Activated CD4-positive, alpha-beta T cell treated with anti-CD3 and anti-CD28 coated beads for 24 hours (primary cell): Measurements from ENCODE around the gene CCNI2.
A peak's percentile ranks its signal among the peaks of the same experiment; 100 is the strongest.

Experiments
- DNase-seq, 2 donors: peaks; one replicate each; pipeline ENCODE4 v3.0.0-alpha.2; 2020; ENCODE audit warnings: low read depth in 2 of 2

CCNI2 gene

DNA sequence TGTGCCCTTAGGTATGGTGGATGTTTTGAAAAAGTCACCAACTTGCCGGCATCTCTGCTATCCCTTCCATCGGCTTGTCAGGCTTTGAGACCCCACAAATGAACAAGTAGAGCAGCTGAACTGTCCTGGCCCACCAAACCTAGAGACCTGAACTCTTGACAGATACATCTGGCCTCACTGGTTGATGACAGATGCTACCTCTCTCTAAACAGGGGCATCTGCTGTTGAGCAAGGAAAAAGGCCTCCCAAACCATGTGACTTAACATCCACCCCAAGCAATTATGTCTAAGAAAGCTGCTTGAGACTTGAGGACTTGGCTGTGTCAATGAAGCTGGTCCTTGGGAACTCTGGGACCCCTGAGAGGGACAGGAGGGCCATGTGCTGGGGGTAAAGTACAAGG is 2.3 kb downstream of the CCNI2 start:
- no peak for DNase-seq

DNA sequence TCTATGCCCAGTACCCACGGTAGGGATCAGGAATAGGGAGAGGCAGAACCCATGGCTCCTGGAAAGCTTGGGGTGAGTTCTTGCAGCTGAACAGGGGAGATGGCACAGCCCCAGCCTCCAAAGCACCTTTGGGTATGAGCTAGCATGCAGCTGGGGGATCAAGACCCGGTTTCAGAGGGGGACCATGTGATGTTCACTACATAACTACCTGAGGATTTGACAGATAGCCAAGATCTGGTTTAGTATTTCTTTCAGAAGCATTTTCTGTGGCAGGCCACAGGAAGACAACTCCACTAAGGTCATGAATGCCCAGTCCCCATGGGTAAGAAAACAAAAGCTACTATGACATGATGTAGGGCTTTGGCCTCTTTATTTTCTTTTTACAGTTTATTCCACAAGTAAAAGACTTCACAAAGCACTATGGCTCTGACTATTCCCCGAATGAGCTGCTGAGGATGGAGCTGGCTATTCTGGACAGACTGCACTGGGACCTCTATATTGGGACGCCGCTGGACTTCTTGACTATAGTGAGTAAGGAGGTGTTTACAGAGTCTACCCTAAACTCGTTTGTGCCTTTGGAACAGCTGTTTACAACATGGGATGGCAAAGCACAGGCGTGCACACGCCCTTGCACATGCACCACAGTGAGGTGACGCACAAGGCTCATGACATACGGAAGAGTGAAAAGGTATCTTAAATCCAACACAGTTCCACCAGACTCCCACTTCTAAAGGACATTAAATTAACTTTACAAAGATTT is 3.4 kb downstream of the CCNI2 start:
- DNase-seq = no peak

DNA sequence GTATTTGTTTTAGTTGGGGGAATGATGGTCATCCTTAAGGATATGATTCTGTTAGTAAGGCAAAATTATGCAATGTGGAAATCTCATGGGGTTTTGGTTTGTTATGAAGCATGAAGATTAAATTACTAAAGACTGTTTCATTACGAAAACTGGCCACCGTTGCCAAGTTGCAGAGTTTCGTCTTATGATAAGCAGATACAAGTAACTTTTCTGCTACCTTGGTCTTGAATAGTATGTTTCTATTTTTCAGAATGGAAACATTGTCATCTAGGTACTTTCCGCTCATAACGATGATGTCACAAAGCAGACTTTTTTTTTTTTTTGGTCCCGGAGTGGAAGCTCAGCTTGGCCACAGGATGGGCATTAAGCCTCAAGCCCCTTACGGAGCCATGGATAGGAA is 4.2 kb downstream of the CCNI2 start:
- peak in 1 of 2 donors; percentile 24 for DNase-seq

DNA sequence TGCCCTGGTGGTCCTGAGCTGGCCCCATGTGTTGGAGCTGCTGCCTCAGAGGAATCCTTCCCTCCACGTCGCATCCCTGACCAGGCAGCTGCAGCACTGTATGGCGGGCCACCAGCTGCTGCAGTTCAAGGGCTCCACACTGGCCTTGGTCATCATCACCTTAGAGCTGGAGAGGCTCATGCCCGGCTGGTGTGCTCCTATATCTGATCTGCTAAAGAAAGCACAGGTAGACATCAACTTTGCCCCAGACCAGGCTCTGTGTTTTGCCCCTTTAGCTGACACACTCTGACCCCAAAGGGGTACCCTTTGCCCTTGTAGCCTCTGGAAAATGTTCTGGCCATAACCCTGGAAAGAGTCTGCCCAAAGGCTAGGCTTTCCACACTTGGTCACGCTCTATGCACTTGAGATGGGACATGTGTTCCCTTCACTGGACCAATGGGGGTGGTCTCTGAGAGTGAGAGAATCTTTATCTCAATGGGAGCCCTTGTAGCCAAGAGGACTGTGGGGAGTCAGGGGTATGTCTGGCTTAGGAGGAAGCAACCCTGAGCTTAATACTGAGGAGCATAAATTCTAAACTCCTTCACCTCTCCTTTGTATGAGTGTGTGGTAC is 4.8 kb downstream of the CCNI2 start:
- DNase-seq = no peak

DNA sequence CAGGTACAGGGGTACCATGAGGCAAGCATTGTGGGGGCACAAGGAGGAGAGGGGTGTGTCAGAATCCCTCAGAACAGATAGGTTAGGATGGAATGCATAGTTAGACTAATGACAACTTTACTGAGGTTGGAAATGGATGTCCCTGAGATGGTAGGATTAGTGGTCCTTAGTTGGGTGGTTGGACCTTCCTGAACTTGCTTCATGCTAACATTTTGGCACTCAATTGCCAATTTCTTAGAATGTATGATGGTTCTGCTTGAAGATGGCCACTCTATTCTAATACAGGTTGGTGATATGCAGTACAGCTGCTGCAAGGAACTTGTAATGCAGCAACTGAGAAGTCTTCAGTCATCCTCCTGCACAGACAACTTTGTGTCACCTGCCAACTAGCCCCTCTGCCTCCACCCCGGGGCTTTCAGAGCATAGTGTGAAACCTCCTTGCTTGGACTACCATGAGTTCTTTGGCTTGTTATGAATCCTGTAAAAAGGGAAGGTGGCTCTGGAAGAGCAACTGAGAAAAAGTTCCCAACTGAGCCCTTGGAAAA is 5.4 kb downstream of the CCNI2 start:
- DNase-seq = no peak

DNA sequence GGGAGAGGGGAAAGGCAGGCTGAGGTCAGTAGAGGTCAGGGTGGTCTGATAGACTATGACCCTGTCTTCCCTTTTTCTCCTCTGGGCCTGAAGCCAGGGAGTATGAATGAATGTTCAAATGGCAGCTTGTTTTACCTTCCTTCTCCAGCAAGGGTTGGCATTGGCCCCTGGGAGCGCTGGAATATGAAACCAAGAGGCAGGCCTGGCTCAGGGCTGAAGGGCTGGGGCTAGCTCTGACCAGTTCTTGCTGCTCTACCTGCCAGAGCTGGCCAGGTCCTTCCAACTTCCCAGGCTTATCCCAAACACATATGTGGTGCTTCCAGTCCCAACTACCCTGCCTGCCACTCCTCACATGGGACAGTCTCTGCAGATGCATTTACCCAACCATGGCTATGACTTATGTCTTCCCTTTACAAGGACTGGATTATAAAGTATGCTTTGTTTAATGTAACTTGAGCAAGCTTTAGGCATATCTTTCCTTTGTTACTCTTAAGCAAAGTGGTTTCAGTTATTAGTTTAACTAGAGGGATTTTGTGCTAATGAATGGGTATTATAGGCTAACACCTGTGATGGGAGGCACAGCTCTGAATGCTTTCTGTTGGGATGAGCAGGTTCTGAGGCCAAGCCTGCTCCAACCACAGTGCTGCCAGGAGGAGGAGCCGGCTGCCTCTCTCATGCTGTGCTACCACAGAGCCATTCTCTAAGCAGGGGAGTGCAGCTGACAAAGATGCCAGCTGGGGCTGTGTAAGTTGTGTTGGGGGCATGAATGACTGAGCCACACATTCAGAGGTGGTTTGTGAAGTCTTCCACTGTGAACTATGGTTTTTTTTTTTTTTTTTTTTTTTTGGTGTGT is 6.1 kb downstream of the CCNI2 start:
- no peak for DNase-seq

DNA sequence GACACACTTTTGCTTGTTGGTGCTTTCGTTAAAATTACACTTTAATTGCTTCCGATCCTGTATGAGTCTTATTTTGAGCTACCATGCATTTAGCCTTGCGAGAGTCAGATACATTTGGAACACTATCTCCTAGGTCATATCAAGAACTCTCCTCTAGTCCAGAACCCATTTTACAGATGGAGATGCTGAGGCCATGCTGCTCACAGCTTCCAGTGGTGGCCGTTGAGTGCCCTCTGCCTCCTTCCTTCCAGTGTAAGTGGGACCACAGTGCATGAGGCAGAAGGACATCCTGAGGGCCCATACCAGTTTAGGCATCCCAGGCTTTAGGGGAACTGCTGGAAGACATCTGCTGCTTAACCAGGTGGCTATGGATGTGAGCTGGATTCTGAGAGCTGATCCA is 6.9 kb downstream of the CCNI2 start:
- DNase-seq = no peak

DNA sequence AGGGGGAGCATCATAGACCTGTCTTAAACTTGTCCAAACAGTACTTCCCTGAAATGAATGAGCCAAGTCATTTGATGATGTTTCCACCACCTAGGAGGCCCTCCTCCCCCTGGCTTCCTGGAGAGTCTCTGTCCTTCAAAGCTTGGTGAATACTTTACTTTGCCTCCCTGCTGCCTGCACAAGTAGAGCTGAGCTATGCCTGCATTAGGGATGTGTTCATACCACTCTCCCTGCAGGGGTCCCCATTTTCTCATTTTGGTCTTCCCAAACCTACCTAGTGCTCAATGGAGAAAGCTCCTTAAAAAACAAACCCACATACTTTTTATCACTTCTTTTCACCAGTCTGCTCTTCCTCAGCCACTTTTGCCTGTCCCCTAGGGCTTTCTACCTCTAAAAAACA is 7.7 kb downstream of the CCNI2 start:
- DNase-seq = no peak

DNA sequence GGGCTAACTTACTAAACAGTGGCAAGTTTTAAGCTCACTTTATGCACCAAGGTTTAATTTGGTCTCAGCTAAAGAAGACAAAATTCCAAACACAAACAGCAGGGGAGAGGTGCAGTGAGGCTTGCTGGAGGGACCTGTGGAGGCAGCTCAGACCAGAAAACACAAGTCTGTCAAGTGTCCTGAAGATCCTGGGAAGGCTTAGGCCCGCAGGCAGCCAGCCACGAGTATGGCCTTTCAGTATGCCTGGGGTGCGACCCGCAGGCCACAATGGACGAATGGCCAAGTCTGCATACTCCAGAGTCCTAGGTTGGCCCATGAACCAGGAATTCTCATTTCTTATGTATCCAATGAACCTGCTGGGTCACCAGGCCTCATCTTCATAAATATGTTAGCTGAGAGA is 9.3 kb downstream of the CCNI2 start:
- DNase-seq = no peak

DNA sequence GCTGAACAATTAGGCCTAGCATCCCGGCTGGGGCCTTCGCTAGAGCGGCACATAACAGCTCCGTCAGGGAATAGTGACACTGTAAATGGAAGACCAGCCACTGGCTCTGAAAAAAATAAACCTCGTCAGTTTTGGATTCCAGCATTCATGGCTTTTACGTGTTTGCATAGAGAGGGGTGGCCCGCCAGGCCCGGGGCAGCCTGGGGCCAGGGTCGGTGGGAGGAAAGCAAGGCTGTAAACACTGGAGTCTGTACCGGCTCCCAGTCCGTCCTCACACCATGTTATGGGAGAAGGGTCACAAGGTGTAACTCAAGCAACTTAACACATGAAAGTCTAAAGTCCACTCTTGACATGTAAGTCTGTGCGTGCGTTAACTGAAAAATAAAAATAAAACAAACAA is 11.2 kb downstream of the CCNI2 start:
- no peak for DNase-seq

DNA sequence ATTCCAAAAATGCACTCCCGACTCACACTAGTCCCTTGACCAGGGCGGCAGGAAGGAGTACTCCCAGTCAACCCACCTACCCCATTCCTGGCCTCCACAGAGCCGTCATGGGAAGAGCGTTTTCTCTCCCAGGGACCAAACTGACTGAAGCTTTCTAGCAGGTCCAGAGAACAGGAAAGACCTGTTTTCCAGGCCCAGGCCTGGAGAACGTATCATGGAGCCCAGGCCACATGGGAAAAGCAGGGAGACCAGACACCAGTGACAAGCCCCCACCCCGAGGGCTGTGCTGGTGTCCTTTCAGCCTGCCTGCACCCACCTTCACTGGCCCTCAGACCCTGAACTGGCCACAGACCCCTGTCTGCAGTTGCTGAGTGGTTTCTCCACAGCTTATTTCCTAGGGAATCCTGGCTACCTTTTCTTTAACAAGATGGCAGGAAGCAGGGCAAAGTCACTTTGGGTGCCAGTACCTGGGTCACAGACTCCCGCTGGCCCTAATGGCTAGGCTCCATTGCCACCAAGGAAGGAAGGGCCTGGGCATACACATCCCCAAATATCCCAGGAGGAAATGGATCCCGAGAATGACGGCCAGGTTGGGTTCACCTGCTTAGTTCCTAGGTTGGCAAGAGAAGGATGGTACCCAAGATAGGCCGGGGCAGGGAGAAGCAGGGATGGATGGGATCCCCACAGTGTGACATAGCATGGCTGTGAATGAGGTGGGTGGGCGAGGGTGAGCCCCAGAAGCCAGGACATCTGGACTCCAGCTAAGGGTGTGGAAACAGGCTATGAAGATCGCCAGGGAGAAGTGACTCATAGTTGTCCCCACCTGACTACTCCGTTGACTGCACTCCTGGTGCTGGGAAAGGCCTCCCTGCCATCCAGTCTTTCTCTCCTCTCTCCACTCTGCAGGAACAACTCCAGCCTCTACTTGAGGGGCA is 12.2 kb downstream of the CCNI2 start:
- no peak for DNase-seq

DNA sequence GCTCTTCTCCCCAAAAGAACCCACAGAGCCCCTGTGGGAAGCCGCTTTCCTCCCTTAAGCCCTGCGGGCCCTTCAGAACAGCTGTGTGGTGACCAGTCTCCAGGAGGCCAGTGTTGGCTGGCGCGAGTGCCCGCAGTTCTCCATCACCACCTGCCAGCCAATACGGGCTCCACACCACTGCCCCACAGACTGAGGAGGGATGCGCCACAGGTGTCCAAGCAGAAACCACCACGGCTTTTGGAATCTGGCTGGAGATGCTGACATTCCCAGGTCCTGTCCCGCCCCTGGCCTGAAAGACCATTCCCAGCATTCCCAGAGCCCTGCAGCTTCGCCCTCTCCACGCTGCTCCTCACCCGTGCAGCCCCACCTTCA is 12.8 kb downstream of the CCNI2 start:
- no peak for DNase-seq

DNA sequence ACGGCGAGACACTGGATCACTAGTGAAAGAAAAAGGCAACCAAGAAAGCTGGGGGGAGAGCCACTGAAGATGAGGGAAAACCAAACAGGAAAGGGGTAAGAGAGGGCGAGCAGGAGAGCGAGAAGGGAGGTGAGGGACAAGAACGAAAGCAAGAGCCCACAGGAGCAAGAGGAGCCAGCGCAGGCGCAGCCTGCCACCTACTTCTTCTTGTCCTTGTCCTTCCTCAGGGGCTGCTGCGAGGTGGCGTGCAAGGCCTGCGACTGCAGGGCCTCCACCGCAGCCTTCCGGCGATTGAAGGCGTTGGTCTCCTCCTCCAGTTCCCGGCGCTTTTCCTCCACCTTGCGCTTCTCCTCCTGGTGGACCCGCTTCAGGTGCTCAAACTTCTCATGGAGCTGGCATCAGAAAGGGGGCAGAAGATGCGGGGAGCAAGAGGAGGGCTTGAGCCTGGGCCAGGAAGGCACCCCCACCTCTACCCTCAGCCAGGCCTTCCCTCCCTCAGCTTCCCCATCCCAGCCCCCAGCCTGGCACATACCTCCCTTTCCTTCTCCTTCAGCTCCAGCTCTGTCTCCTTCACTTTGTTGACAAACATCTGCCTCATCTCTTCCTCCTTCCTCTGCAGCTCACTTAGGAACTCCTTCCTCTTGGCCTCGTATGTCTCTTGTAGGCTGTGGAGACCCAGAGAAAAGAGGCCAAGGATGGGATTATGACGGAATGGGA is 13.5 kb downstream of the CCNI2 start:
- DNase-seq = no peak

DNA sequence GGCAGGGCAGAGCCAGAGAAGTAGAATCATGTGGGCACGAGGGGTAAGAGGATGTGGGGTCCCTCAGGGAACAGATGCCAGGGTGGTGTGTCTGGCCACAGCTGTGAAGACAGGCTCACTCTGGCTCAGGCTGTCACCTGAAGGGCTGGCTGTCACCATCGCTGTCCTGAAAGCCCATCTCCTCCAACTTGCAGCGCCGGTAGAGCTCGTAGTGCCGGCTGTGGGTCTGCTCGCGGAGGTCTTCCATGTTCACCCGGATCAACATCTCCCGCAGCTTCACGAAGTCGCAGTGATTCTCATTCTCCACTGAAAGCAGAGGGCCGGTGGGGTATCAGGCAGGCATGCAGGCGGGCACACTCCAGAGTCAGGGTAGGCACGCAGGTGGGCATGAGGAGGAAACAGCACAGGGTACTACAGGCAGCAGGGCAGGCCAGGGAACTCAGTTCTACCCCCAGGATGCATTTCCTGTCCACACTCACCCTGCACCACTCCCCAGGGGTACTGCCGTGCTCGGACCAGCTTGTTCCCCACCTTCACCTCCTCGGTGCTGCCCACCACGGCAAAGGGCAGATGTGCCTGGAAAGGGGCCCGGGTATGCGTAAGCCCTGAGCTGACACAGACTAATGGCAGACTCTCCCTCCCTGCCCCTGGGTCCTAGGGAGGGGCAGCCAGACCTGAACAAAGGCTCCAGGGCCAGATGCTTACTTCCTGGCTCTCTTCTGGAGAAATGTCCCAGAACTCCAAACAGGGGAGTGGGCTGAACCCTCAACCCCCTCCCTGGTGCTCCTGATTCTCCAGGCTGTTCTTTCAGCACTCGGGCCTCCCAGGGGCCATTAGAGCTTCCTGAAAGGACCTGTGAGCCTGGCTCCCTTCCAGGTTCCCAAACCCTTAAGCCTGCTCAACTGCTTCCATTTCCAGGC is 14.4 kb downstream of the CCNI2 start:
- no peak for DNase-seq

DNA sequence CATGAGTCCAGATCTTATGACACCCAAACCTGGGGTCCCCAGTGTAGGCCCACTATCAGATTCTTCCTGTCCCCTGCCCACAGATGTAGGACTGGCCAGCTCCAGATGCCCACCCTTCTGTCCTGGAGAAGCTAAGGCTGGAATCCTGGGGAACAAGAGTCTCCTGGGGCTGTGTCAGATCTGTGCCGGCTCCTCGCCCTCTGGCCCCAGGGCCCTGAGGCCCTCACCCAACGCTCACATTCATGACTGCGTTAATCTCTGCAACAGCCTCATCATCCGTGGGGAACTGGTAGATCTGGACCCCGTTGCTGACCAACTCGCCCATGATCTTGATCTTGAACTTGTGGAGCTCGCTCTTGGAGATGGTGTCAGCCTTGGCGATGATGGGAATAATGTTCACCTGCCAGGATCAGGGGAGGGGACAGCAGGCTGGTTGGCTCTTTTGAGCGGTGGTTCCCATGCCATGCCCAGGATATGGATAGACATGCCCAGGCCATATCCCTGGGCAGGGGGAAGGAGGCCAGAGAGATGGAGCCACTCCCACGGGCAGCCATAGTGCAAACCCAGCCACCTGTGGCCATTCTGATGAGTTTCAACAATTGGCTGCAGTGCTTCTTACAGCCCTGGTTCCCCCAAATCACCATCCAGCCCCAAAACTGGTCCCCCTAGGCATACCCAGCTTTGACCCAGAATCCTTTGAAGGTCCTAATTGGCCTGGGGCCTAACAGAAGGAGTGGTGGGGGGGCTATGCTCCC is 15.2 kb downstream of the CCNI2 start:
- DNase-seq = no peak

DNA sequence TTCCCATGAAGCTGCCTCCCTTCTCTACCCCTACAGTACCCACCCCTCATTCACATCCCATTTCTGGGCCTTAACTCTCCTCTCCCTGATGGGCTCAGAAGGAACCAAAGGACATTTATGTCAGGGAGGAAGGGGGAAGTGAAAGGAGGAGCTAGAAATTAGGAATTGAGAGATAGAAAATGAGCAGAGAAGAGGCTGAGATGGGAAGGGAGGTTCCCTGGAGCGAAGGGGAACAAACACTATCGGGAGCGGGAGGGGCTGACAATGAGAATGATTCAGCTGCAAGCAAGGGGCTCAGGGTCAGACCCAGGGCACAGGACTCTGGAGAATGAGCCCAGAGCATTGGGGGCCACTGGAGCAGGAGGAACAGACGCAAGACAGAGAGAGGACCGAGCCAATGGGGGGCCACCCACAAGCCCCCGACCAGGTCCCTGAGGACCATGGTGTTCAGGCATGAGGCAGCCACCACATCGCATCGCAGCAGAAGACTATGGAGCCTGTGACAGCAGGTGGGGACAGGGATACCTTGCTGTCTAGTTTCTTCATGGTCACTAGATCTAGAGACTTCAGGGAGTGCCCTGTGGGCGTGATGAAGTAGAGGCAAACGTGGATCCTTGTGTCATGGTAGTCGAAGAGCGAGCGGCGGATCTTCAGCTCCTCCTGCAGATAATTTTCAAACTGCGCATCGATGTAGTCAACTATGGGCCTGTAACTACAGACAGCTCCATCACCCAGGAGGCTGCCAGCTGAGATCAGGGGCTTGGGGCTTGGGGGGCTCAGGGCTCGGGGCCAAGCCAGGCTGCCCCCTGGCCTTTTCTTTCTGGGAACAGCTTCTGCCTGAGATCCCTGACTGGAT is 16.2 kb downstream of the CCNI2 start:
- DNase-seq = no peak

DNA sequence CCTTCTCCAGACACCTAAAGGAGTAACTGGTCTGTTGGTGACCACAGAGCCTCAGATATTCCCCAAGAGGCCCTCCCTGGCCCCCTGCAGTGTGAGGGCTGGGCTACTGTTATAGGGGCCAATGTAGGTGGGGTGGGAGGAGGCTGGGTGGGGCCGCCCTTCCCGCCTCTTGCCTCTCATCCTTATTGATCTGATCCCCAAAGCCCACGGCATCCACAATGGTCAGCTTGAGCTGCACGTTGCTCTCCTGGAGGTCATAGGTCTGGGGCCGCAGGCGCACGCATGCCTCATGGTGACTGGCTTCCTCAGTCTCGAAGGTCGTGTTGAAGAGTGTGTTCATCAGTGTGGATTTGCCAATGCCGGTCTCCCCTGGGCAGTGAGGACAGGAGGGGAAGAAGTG is 16.8 kb downstream of the CCNI2 start:
- no peak for DNase-seq

DNA sequence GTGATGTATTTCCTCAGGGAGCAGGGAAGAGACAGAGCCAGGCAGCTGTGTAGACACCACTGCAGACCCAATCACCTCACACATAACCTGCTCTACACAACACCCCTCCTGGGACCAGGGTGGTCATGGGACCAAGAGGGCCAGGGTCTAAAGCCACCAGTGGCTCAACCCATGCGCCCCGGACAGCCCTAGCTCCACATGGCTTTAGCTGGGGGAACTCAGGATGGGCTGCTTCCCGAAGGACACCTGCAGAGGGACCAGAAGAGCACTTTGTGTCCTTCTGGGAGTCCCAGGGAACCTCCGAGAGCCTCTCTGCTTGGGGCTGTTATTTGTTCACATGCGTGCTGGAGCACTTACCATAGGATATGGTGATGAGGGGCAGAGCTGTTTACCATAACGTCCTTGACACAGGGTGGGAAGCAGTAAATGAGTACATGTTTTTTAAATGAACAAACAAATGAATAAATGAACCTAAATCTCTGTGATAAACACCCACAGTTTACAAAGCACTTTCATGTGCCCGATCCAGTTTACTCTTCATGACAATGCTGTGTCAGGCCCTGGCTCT is 17.5 kb downstream of the CCNI2 start:
- DNase-seq = no peak
